Measurements from ENCODE around the gene ZMYM4.

DNA sequence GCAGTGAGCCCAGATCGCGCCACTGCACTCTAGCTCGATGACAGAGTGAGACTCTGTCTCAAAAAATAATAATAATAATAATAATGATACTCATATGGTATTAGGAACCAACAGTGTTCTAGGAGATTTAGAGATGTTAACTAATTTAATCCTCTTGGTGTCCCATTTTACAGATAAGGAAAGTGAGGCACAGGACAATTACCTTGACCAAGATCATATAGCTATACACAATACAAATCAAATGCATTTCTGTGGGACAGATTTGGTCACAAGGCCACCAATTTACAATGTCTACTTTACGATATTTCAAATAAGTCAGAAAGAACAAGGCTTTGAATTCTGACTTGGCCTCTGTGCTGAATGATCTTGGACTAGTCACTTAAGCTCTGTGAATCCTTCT, 2.2 kb upstream of the ZMYM4 start:
- TF ChIP-seq EZH2 (IDR thresholded peaks at IDR 0.05; ENCODE audit: insufficient read depth, poor library complexity, severe bottlenecking), result no peak
- TF ChIP-seq EZH2phosphoT487 (IDR thresholded peaks at IDR 0.05; ENCODE audit: insufficient read depth, low read depth), result no peak

All from GM23248 (cell line).